HG03066 (cell line): ENCODE measurements around the gene USP11.
"Not testable (repeated sequence)": the region's sequence is repeated elsewhere in the genome, so short reads cannot be mapped to it uniquely, and the experiment has no call there.

Source experiments
- ATAC-seq: cut with Tn5 transposase; IDR thresholded peaks from one replicate; pipeline ENCODE4 v1.9.1; 2021; ENCODE audit warnings: low read depth; ENCODE audit not compliant: unreplicated experiment

The USP11 gene

GRCh38 chrX:47242321-47242720 lies 9.5 kb downstream of the USP11 start:
- no peak for ATAC-seq

DNA sequence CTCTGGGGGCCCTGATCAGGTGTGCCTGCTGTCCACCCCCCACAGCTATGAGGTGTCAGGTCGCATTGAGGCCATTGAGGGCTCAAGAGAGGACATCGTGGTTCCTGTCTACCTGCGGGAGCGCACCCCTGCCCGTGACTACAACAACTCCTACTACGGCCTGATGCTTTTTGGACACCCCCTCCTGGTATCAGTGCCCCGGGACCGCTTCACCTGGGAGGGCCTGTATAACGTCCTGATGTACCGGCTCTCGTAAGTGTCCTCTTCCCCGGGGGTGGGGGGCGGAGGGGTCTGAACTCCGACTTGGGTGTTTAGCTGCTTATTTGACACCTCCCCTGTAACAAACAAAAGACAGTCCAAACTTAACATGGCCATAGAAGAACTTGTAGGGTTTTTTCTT lies 10.5 kb downstream of the USP11 start:
- no peak for ATAC-seq

- no peak for ATAC-seq
These were observed 11.9 kb downstream of the USP11 start for GRCh38 chrX:47244676-47245075.

DNA sequence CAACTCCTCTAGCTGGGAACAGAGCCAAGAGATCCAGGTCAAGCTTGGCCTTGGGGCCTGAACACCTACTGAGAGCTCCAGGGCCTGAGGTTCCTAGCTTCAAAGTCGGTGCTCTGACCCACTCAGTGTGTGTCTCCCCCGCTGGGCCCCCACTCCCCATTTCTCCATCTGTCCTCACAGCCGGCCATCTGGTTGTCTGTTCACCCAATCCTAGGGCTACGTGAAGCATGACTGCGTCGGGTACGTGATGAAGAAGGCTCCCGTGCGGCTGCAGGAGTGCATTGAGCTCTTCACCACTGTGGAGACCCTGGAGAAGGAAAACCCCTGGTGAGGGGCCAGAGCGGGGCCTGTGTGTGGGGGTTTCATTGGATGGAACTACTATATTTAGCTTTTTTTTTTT lies 12.3 kb downstream of the USP11 start:
- no peak for ATAC-seq

GRCh38 chrX:47247206-47247998 lies 14.6 kb downstream of the USP11 start:
- no peak for ATAC-seq

- ATAC-seq = no peak
These were observed 15.2 kb downstream of the USP11 start for GRCh38 chrX:47247999-47248320.

GRCh38 chrX:47248576-47248975 lies 15.8 kb downstream of the USP11 start:
- no peak for ATAC-seq

GRCh38 chrX:47250017-47250347 lies 17.2 kb downstream of the USP11 start:
- ATAC-seq = no peak

GRCh38 chrX:47257620-47258019 lies 24.8 kb downstream of the USP11 start:
- not testable (repeated sequence) for ATAC-seq

DNA sequence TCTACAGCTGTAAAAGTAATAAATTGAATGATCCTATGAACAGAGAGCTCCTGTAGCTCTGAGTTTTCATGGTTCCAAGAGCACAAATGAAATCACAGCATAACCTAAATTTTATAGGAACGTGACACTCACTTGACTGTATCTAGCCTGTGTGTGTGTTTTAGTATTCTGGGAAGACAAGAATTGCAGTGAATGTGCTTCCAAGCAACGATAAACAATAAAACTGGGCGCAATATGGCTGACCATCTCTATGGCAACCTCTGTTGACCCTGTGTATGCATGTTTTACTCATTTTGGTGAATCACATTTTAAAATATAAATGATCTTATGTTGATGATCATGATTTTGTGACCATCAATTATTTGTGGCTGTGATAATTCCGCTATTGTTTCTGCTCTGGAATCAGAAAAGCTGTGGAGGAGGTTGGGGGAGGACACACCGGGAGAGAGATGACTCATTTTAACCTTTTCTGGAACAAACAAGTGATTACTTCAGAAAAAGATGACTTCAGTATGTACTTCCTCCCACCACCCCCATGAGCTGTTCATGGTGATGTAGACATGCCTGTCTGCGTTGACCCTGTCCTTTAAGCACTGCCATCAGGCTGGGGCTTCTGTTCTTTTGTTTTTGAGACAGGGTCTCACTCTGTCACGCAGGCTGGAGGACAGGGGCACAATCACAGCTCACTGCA lies 31.8 kb downstream of the USP11 start:
- no peak for ATAC-seq

DNA sequence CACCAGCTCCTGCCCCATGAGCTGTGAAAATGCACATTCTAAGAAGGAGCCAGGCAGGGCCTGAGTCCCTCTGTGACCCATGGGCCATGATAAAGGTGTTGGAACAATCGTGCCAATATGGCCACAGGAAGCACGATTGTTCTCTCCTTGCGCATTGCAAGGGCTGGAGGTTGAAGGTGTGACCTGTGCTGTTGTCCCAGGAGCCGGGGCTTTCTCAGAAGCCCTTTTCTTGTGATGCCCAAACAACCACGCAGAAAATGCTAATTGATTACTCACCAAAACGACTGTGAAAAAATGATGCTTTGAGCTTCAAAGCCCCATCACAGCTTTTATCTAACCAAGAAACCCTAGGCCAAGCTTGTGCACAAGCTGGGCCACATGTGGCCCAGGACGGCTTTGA lies 33.8 kb downstream of the USP11 start:
- ATAC-seq = no peak

DNA sequence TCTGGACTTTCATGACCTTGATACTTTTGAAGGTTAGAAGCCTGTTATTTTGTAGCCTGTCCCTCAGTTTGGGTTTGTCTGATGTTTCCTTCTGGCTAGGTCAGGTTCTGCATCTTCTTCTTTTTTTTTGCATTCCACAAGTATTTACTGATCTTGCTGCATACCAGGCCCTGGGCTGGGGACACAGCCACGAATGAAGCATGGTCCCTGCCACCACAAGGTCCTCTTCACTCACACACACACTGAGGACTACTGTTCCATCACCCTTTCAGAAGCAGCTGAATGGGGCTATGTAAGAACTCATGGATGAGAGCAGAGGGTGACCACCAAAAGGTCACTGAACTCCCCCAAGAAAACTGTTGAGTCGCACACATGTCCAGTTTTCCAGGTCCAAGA lies 39.2 kb downstream of the USP11 start:
- no peak for ATAC-seq

DNA sequence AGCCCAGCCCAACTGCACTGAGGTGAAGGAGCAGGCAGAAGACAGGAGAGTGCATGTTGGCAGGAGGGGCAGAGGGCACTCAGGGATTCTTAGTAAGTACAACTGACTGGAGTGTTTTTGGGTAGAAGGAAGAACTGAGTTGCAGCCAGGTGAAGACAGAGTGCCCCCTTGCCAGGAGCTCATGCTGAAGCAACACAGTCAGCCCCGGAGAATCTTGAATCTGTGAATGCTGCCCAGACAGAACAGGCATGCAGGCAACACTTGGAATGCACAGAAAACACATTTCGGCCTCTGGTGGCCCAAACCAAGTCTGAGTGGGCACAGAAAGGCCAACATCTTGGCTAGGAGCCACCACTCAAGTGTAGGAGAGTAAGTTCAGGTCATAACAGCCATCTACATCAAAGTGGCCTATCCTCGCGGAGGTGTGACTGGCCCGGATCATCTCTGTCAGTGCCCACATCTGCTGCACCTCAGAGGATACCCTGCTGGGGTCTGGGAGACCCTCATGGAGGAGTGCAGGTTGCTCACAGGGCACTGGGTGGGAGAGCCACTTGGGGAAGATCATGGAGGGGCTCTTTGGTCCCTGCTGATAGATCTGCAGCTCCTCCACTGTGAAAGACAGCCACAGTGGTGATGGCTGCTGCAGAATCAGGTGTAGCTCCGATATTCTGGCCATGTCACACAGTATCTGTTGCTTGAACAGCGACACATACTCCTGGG lies 40.4 kb downstream of the USP11 start:
- ATAC-seq = no peak

- no peak for ATAC-seq
These were observed 45.9 kb downstream of the USP11 start for GRCh38 chrX:47278691-47279090.

GRCh38 chrX:47283015-47283771 lies 50.4 kb downstream of the USP11 start:
- ATAC-seq = no peak

- ATAC-seq = not testable (repeated sequence)
These were observed 51.8 kb downstream of the USP11 start for GRCh38 chrX:47284616-47285015.

GRCh38 chrX:47285836-47286320 lies 53.1 kb downstream of the USP11 start:
- no peak for ATAC-seq

DNA sequence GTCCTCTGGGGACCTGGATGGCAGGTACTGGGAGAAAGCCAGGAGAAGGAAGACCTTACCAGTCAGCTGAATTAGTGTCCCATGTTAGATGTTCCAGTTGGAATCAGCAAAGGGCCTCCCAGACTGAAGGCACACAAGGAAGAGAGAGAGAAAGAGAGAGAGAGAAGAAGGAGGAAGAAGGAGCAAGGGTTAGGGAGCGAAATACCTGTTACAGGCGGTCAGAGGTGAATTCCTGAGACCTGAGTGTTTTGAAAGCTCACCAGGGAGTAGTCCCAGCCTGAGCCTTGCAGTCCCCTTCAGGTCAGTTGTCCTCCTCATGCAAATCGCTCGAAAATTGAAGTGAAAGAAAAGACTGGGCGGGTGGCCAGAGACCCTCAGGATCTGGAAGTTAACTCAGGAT lies 60.3 kb downstream of the USP11 start:
- ATAC-seq = no peak

GRCh38 chrX:47296766-47297365 lies 64.1 kb downstream of the USP11 start:
- no peak for ATAC-seq

DNA sequence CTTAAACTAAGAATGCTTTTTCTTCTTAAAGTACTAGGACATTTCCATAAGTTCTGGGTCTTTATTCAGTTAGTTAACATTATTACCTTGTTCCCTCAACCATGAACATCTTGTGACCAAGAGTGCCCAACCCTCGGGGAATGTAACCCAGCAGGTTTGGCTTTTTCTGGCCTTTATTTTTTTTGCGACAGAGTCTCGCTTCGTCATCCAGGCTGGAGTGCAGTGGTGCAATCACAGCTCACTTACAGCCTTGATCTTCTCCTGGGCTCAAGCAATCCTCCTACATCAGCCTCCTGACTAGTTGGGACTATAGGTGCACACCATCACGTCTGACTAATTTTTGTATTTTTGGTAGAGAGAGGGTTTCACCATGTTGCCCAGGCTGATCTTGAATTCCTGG lies 65.1 kb downstream of the USP11 start:
- no peak for ATAC-seq
